HCEC 1CT (cell line): Measurements from ENCODE around the gene FBXO31.
"Not testable (repeated sequence)": the region's sequence is repeated elsewhere in the genome, so short reads cannot be mapped to it uniquely, and the experiment has no call there.

Experiments used
- DNase-seq: peaks from one replicate; pipeline ENCODE4 v3.0.0-alpha.2; 2017

The FBXO31 gene

GRCh38 chr16:87382023-87382785 lies 1.4 kb downstream of the FBXO31 start:
- DNase-seq: no peak

DNA sequence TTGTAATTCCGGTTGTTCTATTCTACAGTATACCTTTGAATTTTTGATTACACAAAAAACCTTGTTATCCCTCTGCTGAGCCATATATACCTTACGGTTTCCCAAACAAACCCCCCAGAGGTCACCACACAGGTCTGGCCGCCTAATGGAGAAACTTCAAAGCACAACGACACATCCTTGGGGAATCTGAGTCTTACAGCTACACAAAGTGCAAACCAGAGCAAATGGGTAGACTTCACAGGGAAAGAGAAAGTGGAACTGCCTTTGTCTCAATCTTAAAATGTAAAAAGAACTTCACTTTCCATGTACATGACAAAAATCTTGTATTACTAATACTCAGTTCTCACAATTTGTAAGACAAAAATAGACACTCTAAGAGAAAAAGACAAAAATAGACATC lies 2.7 kb downstream of the FBXO31 start:
- peak; percentile 36 for DNase-seq

DNA sequence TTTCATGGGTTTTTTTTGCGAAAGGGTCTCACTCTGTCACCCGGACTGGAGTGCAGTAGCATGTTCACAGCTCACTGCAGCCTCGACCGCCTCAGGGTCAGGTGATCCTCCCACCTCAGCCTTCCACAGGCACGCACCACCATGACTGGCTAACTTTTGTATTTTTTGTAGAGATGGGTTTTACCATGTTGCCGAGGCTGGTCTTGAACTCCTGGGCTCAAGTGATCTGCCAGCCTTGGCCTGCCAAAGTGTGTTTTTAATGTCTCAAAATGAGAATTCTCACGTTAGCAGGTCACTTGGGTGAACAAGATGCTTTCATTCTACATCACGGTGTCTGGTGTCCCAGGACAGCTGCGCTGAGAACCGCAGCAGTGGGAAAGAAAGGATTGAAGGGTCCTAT lies 3.2 kb downstream of the FBXO31 start:
- DNase-seq: no peak

GRCh38 chr16:87379312-87379752 lies 4.2 kb downstream of the FBXO31 start:
- not testable (repeated sequence) for DNase-seq

DNA sequence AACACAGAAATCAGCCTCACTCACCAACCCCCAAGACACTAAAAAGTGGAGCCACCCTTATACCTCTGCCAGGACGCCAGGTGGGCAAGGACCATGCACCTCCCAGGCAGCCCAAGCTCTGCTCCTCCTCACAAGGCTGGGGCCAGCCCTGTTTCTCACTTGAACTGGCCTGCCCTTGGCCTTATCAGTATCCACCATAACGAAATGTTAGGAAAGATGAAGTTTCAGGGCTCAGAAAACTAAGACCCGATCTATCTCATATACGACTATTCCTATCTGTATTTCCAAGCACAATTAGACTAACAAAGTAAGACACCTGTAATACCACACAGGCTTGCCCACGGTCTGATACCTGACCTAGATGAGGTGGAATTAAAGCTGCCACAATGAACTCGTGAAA lies 6.9 kb downstream of the FBXO31 start:
- no peak for DNase-seq

DNA sequence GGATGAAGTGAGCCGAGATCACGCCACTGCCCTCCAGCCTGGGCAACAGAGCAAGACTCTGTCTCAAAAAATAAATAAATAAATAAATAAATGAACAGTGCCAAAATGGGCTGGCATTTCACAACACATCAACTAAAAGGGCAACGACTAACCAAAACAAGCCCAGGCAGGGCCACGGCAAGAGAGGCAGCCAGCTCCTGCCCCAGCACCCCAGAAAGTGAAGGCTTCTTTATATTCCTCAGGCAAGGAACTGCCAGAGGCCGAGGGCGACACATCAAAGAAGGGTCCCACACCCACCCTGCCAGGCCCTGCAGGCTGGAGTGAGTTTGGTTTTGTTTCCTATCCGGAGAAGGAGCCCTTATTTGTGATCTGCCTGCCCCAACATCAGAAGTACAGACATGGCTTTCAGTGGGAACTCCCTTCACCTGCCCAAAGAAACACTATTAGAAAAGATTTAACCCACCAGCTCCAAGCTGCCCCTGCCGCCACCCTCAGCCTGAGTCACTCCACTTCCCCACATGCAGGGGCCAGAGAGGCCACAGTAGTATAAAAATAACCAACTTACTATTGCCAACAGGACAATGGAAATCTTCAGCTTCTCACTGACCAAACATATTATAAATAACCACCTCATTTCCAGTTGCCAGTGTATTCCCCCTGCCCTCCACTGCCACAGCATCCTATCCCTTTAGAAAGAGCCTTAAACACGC lies 8.0 kb downstream of the FBXO31 start:
- no peak for DNase-seq

- no peak for DNase-seq
These were observed 9.3 kb downstream of the FBXO31 start for GRCh38 chr16:87374313-87374712.

DNA sequence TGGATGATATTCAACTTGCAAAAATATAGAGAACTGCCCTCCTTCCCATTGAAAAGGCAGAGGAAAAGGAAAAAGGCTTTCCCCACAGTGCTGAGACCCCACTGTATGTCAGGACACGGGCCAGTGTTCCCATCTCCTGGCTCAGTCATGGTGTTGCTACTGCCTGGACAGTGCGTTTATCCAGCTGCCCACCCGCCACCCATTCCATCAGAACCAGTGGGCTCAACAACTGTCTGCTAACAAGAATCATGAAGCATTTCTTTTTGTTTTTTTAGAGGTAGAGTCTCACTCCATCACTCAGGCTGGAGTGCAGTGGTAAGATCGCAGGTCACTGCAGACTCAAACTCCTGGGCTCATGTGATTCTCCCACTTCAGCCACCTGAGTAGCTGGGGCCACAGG lies 11.3 kb downstream of the FBXO31 start:
- no peak for DNase-seq

DNA sequence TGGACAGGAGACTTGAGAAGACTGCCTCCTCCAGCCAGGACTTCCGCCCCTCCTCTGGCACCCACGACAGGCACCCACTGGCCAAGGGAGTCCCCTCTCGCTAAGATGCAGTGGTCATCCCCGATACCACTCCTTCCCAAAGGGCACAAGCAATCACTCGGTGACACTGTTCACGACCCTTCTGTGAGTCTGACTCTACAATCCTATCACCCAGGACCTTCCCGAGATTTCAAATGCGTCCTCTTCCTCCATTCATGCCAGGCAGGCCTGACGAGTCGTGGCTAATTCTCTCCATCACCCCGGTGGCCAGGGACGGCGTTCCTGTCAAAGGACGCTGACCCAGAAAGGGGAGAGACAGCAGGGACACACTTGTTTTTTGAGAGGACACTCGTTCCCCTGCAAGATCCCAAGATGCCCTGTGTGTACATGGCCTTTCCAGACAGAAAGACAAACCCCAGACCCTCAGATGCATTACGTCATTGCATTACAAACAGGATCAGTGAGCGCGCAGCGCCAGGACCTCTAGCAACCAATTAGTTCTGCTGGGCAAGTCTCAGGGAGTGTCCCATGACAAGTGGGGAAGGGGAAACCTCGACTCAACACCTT lies 12.2 kb downstream of the FBXO31 start:
- no peak for DNase-seq

GRCh38 chr16:87369796-87370719 lies 13.5 kb downstream of the FBXO31 start:
- no peak for DNase-seq

DNA sequence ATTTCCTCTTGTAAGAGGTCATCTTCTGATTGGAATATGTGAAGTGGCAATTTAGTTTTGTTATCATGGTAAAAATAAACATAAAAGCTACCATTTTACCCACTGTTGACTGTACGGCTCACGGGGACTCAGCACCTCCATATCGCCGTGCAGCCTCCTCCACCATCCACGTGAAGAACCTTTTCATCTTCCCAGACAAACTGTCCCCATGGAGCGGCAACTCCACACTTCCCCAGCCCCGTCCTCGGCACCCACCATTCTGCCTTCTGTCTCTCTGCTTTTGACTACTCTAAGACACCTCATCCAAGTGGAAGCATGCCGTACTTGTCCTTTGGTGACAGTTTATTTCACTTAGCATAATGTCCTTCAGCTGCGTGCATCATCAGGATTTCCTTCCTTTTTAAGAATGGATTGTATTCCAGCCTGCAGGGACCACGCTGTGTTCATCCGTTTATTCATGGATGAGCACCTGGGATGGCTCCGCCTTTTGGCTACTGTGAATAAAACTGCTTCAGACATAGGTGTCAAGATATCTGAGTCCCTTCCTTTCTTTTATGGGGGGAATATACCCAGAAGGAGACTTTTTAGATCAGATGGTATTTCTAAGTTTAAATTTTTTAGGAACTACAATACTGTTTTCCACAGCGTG lies 14.3 kb downstream of the FBXO31 start:
- DNase-seq: no peak

- no peak for DNase-seq
These were observed 15.4 kb downstream of the FBXO31 start for GRCh38 chr16:87368029-87368770.

DNA sequence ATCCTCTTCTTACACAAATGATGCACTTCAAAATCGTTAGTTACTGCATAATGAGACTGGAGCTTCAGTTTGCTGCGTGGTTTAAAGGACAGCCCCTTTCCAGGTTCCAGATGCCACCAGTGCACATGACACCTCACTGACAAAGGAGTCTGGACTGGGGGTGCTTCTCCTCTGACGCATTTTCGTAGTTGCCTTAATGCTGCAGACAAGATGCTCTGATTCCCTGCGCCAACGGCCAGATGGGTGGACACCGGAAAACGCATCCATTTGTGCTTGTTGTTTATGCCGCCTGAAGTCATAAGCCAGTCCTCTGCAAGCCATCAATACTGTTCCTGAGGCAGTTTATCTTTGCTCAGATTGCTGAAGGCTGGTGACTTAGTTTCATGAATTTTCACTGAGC lies 16.0 kb downstream of the FBXO31 start:
- no peak for DNase-seq

GRCh38 chr16:87366930-87367329 lies 16.6 kb downstream of the FBXO31 start:
- no peak for DNase-seq

DNA sequence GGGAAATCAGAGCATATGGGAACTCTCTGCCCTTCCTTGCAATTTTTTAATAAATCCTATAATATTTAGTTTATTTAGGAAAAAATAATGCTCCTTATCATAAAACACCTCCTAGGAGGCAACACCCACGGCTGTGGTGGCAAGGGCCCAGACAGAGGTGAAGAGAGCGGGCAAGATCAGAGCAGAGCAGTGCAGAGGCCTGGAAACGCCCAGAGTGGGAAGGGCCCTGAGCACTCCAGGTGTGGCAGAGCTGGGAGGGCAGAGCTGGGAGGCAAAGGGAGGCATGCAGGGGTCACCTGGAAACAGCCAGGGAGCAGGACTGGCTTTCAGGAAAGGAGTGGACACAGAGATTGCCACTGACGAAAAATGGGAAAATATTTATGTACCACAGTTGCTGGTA lies 17.3 kb downstream of the FBXO31 start:
- no peak for DNase-seq

DNA sequence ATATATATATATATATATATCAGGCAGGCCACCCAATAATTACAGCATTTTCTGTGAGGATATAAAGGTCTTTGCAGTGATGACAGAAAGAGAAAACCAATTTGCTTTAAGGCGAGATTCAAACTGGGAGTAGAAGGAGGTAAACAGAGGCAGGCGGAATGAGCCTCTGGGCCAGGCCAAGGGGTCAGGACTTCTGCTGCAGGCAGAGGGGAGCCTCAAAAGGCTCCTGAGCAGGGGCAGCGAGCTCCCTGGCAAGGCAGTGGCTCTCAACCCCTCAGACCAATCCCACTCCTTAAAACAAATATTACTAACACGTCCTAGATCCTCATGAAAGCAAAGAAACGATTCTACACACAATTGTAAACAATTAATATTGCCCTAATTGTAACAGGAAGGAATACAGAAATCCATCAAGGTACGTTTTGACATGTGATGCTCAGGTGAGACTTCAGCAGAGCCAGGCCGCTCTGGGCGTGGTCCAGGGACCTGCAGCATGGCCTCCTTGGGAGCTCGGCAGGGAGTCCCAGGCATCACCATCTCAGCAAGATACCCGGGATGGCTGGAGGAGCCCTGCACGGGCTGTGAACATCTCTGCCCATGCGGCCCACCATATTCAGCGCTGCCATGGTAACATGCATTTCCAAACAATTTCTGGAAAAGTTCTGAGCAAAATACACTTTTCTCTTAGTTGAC lies 18.4 kb downstream of the FBXO31 start:
- no peak for DNase-seq

DNA sequence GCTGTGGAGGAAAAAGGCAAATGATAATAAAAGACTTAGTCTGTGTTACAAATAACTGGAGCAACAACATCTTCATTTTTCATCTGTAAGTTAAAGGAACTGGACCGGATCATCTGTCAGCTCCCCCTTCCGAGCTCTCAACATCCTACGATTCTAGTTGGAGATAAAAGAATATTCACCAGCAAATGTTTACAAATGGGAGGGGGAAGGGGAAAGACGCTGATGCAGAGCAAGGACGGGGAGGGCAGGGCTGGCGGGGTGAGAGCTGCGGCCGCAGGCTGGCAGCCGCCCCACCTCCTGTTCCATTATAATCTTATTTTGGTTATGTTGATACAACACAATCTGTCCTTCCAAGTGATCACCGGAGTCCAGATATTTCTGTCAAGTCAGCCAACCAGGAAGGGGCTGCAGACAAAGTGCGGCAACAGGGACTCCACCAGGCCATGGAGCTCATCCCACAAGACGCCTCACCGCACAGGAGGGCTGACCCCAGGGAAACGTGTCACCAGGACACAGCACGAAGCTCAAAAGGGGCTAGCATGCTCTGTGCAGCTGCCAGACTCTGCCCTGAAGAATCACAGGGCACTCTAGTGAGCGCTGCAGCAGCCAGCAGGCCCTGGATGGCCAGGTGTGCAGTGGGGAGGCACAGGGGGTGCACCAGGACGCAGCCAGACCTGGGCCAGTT lies 19.7 kb downstream of the FBXO31 start:
- no peak for DNase-seq

GRCh38 chr16:87362828-87363559 lies 20.6 kb downstream of the FBXO31 start:
- not testable (repeated sequence) for DNase-seq

GRCh38 chr16:87361916-87362619 lies 21.5 kb downstream of the FBXO31 start:
- DNase-seq: no peak
